Activated CD4-positive, alpha-beta memory T cell treated with anti-CD3 and anti-CD28 coated beads for 36 hours (primary cell): ENCODE data around the gene TBX20. TPM values are rescaled to one million over a fixed set of nuclear protein-coding genes. Genes with fewer than 3 reads are reported as not detected.
A peak's percentile ranks its signal among the peaks of the same experiment; 100 is the strongest.
"Not testable (repeated sequence)": the region's sequence is repeated elsewhere in the genome, so short reads cannot be mapped to it uniquely, and the experiment has no call there.

Experiments
- CTCF ChIA-PET: fragments of 350-600 bp; sonication (Branson Sonifier 250); formaldehyde crosslinking; loops from one replicate; lab custom pipeline; 2021; ENCODE audit warnings: antibody characterized with exemption, inconsistent platforms; lab: Charles Lee
- POLR2A ChIA-PET: fragments of 350-600 bp; sonication (Branson Sonifier 250); formaldehyde crosslinking; loops from one replicate; lab custom pipeline; 2021; ENCODE audit warnings: antibody characterized with exemption; lab: Charles Lee
- DNase-seq: peaks from one replicate; pipeline ENCODE4 v3.0.0-alpha.2; 2020
- H3K27ac Mint-ChIP-seq: one replicate; pipeline ENCODE4 v1.8.0; 2021; ENCODE audit warnings: mixed read lengths
- H3K27me3 Mint-ChIP-seq: one replicate; pipeline ENCODE4 v1.8.0; 2021; ENCODE audit warnings: mixed read lengths
- H3K36me3 Mint-ChIP-seq: one replicate; pipeline ENCODE4 v1.8.0; 2021; ENCODE audit warnings: mixed read lengths
- H3K4me1 Mint-ChIP-seq: one replicate; pipeline ENCODE4 v1.8.0; 2021; ENCODE audit warnings: low read depth, mixed read lengths
- H3K4me3 Mint-ChIP-seq: one replicate; pipeline ENCODE4 v1.8.0; 2021; ENCODE audit warnings: mild to moderate bottlenecking, mixed read lengths
- H3K9me3 Mint-ChIP-seq: one replicate; pipeline ENCODE4 v1.8.0; 2021; ENCODE audit warnings: mixed read lengths
- intact Hi-C: fragments of 100-400 bp; cut with micrococcal nuclease; formaldehyde crosslinking; loops from one replicate; pipeline ENCODE4 v1.15.1; 2023
- total RNA-seq, 2 experiments: library from RNA; stranded (reverse); gene quantifications; one replicate each; pipeline ENCODE4 v1.2.3, GENCODE V29; 2021

The TBX20 gene
- total RNA-seq, 2 experiments from 2014 or later, result 0.15 TPM; not detected in 1

DNA sequence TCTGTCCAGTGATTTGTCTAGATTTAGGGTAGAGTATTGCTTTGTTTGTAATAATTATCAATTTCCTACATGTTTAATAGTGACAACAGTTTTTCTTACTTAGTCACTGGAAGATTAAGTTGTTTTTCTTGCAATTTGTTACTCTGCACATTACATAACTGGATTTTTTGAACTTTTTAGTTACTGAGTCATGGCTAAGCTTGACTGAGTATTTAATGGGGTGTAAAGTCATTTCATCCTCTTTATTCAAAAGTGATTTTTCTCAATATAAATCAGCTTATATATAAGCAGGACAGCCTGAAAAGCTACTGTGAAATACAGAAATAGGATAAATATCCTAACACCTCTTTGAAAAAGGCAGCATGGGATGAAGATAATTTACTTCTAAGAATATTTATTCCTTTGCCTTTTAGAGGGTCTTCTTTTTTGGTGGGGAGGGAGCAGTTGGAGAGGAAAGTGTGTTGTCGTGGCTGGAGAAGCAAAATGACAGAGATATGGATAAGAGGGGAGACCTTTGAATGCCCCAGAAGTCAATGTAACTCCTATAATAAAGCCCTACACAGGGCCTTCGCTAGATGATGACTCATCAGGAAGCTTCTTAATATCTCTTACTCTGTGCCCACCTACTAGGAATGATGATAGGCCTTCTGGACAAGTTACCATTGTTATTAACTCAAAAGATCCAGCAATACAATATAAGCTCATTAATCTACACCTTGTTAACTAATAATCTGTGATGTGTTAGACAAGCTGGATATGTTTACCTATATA, 55.3 kb downstream of the TBX20 start:
- intact Hi-C loops, H3K4me3 Mint-ChIP-seq, POLR2A ChIA-PET, H3K27ac Mint-ChIP-seq, H3K9me3 Mint-ChIP-seq, H3K4me1 Mint-ChIP-seq, H3K36me3 Mint-ChIP-seq, DNase-seq, H3K27me3 Mint-ChIP-seq, CTCF ChIA-PET: not testable (repeated sequence)

GRCh38 chr7:35191571-35191970, 62.3 kb downstream of the TBX20 start:
- CTCF ChIA-PET, H3K36me3 Mint-ChIP-seq, H3K27ac Mint-ChIP-seq, H3K4me3 Mint-ChIP-seq, H3K4me1 Mint-ChIP-seq, POLR2A ChIA-PET, H3K9me3 Mint-ChIP-seq, intact Hi-C loops, H3K27me3 Mint-ChIP-seq, DNase-seq: not testable (repeated sequence)

GRCh38 chr7:35190146-35190773, 63.6 kb downstream of the TBX20 start:
- H3K4me3 Mint-ChIP-seq, H3K9me3 Mint-ChIP-seq, intact Hi-C loops, CTCF ChIA-PET, H3K36me3 Mint-ChIP-seq, H3K27ac Mint-ChIP-seq, POLR2A ChIA-PET, DNase-seq: not testable (repeated sequence)
- Mint-ChIP-seq H3K4me1 (peaks cover 13% of the 10 kb centered on the region), H3K27me3 (peaks cover 18% of the 10 kb centered on the region)

- peaks cover 23% of the 10 kb centered on the region for H3K27me3 Mint-ChIP-seq
- H3K27ac Mint-ChIP-seq, CTCF ChIA-PET, H3K9me3 Mint-ChIP-seq, H3K36me3 Mint-ChIP-seq, POLR2A ChIA-PET: not testable (repeated sequence)
- intact Hi-C loops, result loop anchor here (5.0 to 10.0 kb wide), 2 partner anchors 68 to 336 kb away; partner anchors contain the start of gene TBX20
- peak overlapping the region; percentile 69 for H3K4me3 Mint-ChIP-seq
- peaks cover 14% of the 10 kb centered on the region for H3K4me1 Mint-ChIP-seq
- peak; percentile 9 for DNase-seq
Observed at GRCh38 chr7:35186751-35187150, 67.1 kb downstream of the TBX20 start.

DNA sequence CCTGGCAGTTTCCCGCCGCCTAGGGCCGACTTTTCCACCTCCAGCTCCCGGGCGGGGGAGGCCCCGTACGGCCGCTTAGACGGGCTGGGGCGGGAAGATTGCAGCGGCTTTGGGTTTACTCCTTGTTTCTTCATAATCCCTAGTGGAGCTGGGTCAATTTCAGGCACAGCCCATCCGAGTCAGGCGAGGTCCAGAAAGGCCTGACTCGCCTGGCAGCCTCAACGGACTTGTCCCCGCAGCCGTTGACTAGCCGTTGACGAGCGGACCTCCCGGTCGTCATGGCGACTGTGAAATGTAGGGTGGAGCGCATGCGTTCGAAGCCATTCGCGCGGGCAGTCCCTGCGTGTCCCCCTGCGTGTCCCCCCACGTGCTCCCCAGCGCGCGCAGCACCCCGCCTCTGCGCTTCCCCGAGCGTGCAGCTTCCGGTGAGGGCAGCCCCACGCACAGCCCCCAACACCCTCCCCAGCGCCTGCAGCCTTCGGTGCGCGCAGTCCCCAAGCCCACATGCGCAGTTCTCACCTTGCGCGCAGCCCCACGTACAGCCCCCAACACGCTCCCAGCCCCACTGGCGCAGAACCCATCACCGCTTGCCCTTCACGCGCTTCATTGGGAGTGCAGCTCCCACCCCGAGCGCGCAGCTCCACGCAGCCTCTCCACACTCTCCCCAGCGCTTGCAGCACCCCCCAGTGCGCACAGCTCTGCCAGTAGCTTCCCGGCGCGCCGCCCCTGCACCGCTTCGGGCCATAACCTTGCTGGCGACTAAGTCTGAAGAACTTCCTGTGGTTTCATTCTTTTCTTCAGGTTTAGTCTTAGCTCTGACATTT, 67.8 kb downstream of the TBX20 start:
- no peaks in the 10 kb centered on the region for H3K9me3 Mint-ChIP-seq
- POLR2A ChIA-PET, result no interaction called here
- peaks cover 14% of the 10 kb centered on the region for H3K4me1 Mint-ChIP-seq
- H3K27ac Mint-ChIP-seq, result no peak overlapping the region
- peak overlapping the region; percentile 69 for H3K4me3 Mint-ChIP-seq
- CTCF ChIA-PET, result no interaction called here
- peaks cover 25% of the 10 kb centered on the region for H3K27me3 Mint-ChIP-seq
- H3K36me3 Mint-ChIP-seq, result no peaks in the 10 kb centered on the region
- peak; percentile 12 for DNase-seq
- intact Hi-C loops, result loop anchor here (5.0 to 10.0 kb wide), 2 partner anchors 69 to 336 kb away; partner anchors contain the start of gene TBX20

- H3K27ac Mint-ChIP-seq, DNase-seq, POLR2A ChIA-PET, H3K4me3 Mint-ChIP-seq, H3K36me3 Mint-ChIP-seq, CTCF ChIA-PET, H3K9me3 Mint-ChIP-seq: not testable (repeated sequence)
- peaks cover 14% of the 10 kb centered on the region for H3K4me1 Mint-ChIP-seq
- intact Hi-C loops, result loop anchor here (5.0 to 10.0 kb wide), 2 partner anchors 69 to 337 kb away; partner anchors contain the start of gene TBX20
- H3K27me3 Mint-ChIP-seq, result peaks cover 25% of the 10 kb centered on the region
Observed at GRCh38 chr7:35185578-35185907, 68.4 kb downstream of the TBX20 start.

DNA sequence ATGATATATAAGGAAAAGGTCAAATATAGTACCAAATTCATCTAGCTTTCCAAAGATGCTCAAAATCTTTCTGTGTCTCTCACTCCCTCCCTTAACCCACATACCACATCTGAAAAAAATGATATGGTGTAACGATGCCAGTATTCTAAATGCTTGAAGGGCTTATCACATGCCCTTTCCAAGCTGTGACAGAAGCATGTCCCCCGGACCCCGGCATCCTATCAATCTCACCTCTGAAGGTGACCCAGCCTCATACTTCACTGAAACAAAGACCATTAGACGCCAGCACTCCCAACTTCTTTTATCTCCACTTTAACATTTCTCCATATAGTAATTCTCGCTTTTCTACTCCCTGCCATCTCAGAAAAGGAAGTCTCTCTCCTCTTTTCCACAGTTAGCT, 68.9 kb downstream of the TBX20 start:
- peaks cover 14% of the 10 kb centered on the region for H3K4me1 Mint-ChIP-seq
- H3K27ac Mint-ChIP-seq, H3K36me3 Mint-ChIP-seq, H3K9me3 Mint-ChIP-seq, H3K4me3 Mint-ChIP-seq, DNase-seq, POLR2A ChIA-PET, CTCF ChIA-PET: not testable (repeated sequence)
- H3K27me3 Mint-ChIP-seq, result peaks cover 25% of the 10 kb centered on the region
- intact Hi-C loops, result loop anchor here (5.0 to 10.0 kb wide), 2 partner anchors 70 to 337 kb away; partner anchors contain the start of gene TBX20

GRCh38 chr7:35183873-35184503, 69.9 kb downstream of the TBX20 start:
- CTCF ChIA-PET, DNase-seq, H3K36me3 Mint-ChIP-seq, H3K4me3 Mint-ChIP-seq, H3K9me3 Mint-ChIP-seq, H3K27ac Mint-ChIP-seq, POLR2A ChIA-PET: not testable (repeated sequence)
- H3K4me1 Mint-ChIP-seq, result peaks cover 14% of the 10 kb centered on the region
- intact Hi-C loops, result loop anchor here (10.0 kb wide), 1 partner anchor 71 kb away; the partner anchor contains the start of gene TBX20
- peaks cover 25% of the 10 kb centered on the region for H3K27me3 Mint-ChIP-seq

DNA sequence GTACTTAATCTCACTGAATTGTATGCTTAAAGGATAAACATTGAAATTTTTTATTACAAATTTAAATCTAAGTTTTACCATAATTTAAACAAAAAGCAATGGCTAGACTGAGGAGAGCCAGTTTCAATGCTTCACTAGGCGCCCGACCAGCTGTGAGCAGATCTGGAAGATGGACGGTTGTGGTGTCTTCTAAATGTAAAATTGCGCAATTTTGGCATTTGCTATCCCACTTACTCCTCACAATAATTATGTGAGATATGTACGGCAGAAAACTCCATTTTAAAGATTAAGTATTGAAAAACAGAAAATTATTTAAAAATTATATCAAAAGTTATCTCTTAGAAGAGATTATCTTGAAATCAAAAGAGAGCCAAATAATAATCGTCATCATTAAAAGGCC, 73.2 kb downstream of the TBX20 start:
- H3K9me3 Mint-ChIP-seq, H3K4me1 Mint-ChIP-seq: not testable (repeated sequence)
- intact Hi-C loops, result loop anchor here (10.0 kb wide), 1 partner anchor 74 kb away; the partner anchor contains the start of gene TBX20

DNA sequence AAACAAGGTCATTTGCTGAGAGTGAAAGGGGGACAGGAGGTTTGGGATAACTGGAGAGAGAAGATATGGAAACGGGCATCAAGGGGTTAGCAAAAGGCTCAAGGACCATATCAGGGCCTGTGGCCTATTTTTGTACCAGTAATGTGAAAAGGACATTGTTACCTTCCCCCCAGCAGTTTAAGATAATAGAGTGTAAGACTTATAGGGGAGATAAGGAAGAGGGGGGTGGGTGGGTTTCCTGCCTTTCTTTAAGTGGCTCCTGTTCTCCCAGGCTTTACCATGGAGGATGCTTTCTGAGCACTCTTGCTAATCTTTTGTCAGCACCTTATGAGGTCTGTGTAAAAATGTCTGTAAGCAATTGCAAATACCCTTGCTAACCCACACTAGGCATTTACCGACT, 80.7 kb downstream of the TBX20 start:
- H3K27me3 Mint-ChIP-seq, H3K36me3 Mint-ChIP-seq, H3K27ac Mint-ChIP-seq, H3K9me3 Mint-ChIP-seq, DNase-seq, H3K4me1 Mint-ChIP-seq, H3K4me3 Mint-ChIP-seq, CTCF ChIA-PET, intact Hi-C loops, POLR2A ChIA-PET: not testable (repeated sequence)

More for the DNA sequence above, 73.2 kb downstream of the TBX20 start:
- H3K27ac Mint-ChIP-seq, CTCF ChIA-PET, H3K36me3 Mint-ChIP-seq, H3K4me3 Mint-ChIP-seq, DNase-seq, POLR2A ChIA-PET: not testable (repeated sequence)
- peaks cover 21% of the 10 kb centered on the region for H3K27me3 Mint-ChIP-seq

DNA sequence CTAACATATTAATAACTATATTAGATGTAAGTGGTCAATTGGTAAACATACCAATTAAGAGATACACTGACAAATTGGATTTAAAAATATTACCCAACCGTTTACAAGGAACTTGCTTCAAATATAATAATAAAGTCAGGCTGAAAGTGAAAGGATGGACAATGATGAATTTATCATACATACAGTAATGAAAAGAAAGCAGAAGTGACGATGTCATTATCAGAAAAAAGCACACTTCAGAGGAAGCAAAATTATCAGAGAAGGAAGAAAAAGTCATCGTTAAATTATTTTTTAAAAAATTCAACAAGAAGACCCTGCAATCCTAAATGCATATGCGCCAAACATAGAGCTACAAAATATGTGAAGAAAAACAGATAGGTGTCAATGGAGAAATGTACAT, 81.8 kb downstream of the TBX20 start:
- H3K27me3 Mint-ChIP-seq, POLR2A ChIA-PET, H3K27ac Mint-ChIP-seq, CTCF ChIA-PET, H3K36me3 Mint-ChIP-seq, H3K4me1 Mint-ChIP-seq, intact Hi-C loops, H3K4me3 Mint-ChIP-seq, DNase-seq, H3K9me3 Mint-ChIP-seq: not testable (repeated sequence)

GRCh38 chr7:35167658-35168057, 86.2 kb downstream of the TBX20 start:
- H3K4me1 Mint-ChIP-seq, H3K27ac Mint-ChIP-seq, H3K4me3 Mint-ChIP-seq, H3K9me3 Mint-ChIP-seq, CTCF ChIA-PET, H3K27me3 Mint-ChIP-seq, DNase-seq, intact Hi-C loops, POLR2A ChIA-PET, H3K36me3 Mint-ChIP-seq: not testable (repeated sequence)
